Measurements from ENCODE around the gene COBL.

COBL gene

GRCh38 chr7:51316666-51317581 is at the start of gene COBL:
Gene COBL, minus strand, starts transcription at chr7:51316809. Its CDS starts 176 bp downstream, at chr7:51316633.
- no peak for DNase-seq

DNA sequence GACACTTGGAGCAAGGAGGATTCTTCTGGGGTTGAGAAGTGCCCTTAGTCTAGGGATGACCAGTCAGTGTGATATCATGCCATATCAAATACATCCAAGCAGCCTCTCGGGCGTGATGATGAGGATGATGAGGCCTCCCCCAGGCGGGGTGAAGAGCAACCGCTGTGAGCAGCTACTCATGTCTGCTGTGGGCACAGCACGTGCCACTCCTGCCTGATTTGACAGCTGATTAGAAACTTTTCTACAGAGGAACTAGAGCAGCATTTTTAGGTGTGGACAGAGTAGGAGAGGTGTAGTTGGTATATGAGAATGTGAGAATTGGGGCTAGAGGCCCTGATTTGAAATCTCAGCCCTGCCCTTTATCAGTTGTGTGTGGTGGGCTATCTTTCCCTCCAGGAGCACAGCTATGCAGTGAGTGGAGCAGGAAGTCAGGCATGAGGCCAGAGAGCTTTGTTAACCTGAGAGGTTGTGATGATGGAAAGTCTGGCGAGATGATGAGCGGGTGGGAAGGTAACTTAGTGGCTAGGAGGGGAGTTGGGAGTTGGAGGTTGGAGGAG is 49.6 kb upstream of the COBL start:
- DNase-seq = no peak

DNA sequence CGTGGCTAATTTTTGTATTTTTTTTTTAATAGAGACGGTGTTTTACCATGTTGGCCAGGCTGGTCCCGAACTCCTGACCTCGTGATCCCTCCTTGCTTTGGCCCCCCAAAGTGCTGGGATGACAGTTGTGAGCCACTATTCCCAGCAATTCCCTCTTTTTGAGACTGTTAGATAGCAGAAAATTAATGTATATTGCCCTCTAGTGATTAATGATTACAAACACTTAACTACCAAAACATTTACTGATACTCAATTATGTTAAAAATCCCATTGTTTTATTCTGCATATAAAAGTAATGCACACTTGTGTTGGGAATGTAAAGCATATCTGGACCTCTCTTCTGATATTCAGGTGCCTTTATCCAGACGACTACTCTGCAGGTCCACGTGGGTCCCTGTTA is 41.2 kb upstream of the COBL start:
- DNase-seq = no peak

DNA sequence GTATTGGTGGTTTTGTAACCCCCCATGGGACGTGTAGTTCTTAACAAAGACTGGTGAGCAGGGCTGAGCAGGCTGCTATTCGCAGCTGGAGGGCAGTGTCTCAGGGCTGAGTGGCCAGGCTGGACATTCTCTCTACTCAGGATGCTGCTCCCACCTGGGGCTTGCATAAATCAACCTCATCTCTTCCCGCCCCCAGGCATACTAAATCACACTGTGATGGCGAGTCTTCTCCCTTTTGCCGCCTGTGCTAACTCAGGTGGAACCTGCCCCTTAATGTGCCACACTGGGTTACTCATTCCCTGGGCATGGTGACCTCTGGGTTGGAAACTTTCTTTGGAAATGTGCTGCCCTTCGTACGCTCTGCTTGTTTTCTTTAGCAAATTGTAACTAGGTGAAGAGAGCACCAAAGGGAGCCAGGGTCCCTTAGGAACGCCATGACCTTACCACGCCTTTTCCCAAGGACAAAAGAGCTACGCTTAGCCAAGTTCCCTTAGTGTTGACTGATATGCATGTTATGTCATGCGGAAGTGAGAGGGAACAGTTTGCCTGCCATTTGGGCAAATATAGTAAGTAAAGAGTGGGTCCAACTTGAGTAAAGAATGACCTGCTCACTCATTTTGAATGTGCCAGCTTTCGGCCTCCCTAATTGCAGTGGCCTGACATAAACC is 40.4 kb upstream of the COBL start:
- no peak for DNase-seq

DNA sequence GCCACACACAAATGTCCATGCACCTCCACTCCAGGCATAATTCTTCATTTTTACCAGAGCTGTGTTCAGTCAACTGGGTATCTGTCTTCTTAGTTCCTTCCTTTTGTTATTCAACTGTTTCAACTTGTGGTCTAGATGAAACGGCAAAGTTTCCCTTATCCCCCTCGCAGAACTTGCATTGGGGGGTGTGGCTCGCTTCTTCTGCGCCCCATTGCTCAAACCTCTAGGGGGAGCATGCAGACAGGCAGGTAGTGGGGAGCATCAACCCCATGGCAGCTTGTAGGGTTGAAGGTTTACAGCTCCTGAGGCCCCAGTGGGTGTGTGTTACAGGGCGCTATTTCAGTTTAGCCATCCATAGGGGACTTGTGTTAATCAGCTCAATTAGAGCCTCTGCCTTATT is 38.3 kb upstream of the COBL start:
- no peak for DNase-seq

DNA sequence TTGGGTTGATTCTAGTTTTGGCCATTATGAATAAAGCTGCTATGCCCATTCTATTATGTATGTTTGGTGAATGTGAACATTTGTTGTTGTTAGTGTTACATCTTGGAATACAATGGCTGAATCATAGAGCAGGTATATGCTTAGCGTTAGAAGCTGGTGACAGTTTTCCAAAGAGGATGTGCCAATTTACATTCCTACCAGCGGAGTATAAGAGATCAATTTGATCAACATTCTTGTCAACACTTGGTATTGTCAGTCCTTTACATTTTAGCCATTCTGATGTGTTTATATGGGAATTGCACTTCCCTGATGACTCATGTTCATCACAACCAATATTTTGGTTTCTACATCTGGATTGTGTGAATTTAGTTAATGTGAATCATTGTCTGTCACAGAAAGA is 37.8 kb upstream of the COBL start:
- no peak for DNase-seq

- DNase-seq = no peak
Measured at GRCh38 chr7:51352174-51353100, 35.8 kb upstream of the COBL start.

DNA sequence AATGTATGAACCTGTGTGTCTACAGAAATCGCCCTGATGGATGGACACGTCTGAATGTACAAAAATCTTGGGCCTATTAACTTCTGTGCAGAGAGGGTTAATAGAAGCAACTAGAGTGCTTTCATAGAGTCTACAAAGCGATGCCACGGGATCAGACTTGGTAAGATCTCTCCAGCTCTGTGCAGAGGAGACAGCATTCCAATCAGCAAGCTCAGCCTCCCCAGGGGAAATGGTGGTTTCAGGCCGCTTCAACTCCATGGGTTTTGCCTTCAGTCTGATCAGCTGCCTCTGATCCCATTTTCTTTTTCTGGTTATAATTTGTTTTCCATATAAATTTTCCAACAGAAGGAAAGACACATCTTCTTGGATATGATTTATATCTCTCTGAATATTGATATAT is 35.1 kb upstream of the COBL start:
- DNase-seq = no peak

DNA sequence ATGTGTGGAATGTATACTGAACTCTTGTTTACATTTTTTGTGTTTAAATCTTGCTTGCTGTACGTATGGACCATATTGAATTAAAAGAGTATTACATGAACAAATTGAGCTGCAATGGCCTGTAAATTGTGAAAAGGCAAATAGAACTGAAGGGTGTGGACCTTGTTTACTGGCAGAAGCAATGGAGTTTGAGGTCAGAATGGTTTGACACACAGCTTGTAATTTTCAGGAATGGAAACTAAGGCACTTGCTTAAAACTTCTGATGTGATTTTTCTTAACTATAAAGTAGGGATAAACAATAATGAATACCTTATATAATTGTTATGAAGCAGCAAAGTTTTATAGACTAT is 33.9 kb upstream of the COBL start:
- DNase-seq = no peak

- no peak for DNase-seq
Measured at GRCh38 chr7:51349820-51350545, 33.4 kb upstream of the COBL start.

GRCh38 chr7:51346126-51346525 is 29.5 kb upstream of the COBL start:
- no peak for DNase-seq

DNA sequence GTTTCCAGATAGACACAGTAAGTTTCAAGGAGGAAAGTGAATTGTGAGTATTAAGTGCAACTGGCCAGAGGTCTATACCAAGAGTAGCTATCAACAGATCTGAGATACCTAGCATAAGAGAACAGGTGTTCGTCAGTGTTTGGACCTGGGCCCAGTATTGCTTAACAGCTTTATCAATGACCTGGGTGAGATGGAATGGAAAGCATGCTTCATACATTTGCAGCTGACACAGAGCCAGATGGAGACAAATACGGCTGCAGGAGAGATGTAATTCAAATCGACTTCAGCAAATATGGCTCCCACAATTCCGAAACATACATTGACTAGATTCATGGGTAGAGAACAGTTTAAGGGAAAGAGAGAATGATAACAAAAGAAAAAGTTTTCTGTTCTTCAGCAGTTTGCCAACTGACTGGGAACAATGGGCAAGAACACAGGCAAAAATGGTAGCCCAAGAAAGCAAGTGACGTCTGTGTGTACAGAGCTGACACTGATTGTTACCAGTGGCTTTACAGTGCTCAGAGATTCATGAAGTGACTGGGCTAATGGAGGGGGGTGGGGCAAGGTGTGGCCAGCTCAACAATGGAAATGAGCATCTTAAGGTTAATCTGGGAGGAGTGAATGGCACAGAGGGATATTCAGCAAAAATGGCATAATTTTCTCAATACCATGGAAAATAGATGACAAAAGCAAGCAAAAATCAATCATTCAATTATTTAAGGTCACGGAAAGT is 28.0 kb upstream of the COBL start:
- no peak for DNase-seq

DNA sequence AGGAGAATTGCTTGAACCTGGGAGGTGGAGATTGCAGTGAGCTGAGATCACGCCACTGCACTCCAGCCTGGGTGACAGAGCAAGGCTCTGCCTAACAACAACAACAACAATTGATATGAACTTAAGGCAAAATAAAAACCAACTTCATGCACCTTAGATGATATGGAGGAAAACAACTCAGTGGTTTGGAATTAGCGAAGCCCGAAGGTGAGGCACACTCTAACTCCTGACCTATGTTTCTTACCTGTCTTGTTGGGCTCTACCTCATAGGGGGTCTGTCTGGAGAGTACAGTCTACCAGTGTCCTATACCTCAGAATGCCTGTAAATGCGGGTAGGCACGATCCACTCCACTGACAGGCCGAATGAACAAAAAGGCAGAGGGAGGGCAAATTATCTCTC is 24.3 kb upstream of the COBL start:
- no peak for DNase-seq

DNA sequence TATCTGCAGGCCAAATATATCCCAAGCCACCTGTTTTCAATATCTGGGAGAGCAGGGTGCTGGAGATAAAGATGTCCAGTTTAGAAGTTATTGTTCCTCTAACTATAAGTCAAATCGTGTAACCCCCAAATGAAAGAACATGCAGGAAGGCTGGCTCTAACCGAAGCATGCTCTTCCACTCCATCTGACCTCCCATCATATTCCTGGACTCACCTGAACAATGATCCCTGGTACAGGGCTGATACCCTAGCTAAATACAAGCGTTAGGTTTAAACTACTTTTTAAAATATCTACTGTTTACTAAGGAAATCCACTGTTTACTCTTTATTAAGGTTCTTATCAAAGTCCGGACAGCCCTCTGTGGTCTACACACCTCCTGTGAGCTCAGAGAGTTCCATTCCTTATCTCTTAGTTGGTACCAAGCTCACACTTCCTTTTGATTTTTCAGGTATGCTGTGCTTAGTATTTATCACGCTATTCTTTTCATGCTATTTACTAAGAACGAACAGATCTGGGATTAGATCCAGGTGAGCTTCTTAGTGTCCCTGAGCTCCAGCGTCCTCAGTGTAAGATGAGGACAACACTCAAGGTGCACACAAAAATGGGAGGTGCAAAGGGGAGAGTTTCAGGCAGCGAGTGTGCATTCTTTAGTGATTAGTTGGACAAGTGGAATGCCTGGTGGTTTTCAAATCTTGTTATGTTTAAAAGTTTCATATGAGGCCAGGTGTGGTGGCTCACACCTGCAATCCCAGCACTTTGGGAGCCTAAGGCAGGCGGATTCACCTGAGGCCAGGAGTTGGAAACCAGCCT is 23.6 kb upstream of the COBL start:
- no peak for DNase-seq

DNA sequence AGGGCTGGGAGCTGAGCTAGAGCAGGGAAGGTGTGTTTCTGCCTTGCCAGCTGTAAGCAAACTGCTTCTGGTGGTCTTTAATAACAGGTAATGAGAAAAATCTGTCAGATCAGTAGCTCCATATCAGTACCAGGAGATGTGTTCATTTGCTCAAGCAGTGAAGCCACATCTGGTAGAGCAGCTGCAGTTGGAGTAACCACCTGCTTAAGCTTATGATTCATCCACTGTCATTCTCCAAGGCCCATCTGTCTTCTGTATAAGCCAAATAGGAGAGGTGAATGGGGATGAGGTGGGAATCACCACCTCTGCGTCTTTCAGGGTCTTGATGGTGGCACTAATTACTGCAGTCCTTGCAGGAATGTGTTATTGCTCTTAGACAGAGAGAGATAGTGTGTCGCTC is 18.4 kb upstream of the COBL start:
- DNase-seq = no peak

- no peak for DNase-seq
Measured at GRCh38 chr7:51329696-51330263, 13.2 kb upstream of the COBL start.

- DNase-seq = no peak
Measured at GRCh38 chr7:51328351-51328801, 11.8 kb upstream of the COBL start.

DNA sequence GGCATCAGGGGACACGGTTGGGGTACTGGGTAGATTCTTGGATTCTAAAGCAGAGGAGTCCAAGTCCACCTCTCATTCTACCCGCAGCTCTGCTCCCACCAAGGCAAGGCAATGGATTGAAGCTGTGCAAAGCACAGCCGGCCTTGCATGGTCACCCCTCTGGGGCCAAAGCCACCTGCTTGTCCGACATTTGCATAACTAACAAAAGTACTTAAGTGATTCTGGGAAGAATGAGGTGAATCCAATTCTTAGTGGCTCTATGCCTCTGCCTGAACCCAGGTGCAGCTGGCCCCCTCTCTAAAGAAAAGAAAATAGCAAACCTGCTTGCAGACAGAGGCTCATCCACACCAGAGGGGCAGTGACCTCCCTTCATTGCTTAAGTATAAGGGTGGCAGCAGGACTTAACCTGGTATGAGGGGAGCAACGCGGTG is 10.7 kb upstream of the COBL start:
- DNase-seq = no peak

- DNase-seq = no peak
Measured at GRCh38 chr7:51326656-51327286, 10.2 kb upstream of the COBL start.

GRCh38 chr7:51325908-51326307 is 9.3 kb upstream of the COBL start:
- no peak for DNase-seq
